NB4 (cell line): ENCODE results near the gene KRT16.

ENCODE experiments used
- CTCF ChIP-seq: IDR thresholded peaks from one replicate; pipeline ENCODE4 v1.5.1; 2012; ENCODE audit warnings: low read depth, low read length
- POLR2A ChIP-seq: IDR thresholded peaks from 2 replicates; pipeline ENCODE4 v1.6.1; 2011; ENCODE audit warnings: mild to moderate bottlenecking; ENCODE audit not compliant: insufficient read length; ENCODE audit errors: extremely low read depth
- TF ChIP-seq, protein P1 (sequence below): IDR thresholded peaks from 2 replicates; pipeline ENCODE4 v1.6.1; 2011; ENCODE audit warnings: low read depth, low read length

DNA sequence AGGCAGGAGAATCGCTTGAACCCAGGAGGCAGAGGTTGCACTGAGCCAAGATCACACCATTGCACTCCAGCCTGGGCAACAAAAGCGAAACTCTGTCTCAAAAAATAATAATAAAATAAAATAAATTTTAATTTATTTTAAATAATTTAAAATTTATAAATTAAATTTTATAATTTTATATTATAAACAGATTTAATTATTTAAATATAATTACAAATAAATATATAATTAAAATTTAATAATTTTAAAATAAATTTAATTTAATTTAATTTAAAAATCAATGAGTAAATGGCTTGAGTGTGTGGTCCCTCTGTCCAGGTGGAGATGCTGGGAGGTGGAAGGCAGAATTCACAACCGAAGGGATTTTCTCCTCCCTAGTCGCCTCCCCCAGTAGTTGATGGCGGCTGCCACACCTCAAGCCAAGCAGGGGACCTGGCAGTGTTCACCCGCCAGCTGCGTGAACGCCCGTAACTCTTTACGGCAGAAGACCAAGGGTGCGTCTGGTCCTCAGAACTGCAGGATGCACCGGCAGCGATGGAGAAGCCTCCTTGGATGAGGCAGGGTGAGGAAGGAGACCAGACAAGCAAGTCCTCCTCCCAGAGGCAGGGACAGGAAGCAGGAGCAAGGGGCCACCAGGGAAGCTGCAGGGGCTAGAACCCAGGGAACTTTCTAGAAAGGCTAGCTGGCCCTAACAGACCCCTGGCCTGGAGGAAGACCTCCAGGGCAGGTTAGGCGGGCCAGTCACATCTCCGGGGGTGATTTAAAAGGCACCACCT is 34.7 kb upstream of the KRT16 start:
- TF ChIP-seq CTCF: no peak
- TF ChIP-seq POLR2A: no peak
- TF ChIP-seq, protein P1, sequence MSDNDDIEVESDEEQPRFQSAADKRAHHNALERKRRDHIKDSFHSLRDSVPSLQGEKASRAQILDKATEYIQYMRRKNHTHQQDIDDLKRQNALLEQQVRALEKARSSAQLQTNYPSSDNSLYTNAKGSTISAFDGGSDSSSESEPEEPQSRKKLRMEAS: no peak
